Femur (tissue), 1 donor: ENCODE data around the gene MRRF.

ENCODE experiments used
- DNase-seq: peaks from one replicate; pipeline ENCODE4 v3.0.0-alpha.2; 2017

Gene MRRF

GRCh38 chr9:122333169-122333808 lies 68.6 kb downstream of the MRRF start:
- DNase-seq = no peak

DNA sequence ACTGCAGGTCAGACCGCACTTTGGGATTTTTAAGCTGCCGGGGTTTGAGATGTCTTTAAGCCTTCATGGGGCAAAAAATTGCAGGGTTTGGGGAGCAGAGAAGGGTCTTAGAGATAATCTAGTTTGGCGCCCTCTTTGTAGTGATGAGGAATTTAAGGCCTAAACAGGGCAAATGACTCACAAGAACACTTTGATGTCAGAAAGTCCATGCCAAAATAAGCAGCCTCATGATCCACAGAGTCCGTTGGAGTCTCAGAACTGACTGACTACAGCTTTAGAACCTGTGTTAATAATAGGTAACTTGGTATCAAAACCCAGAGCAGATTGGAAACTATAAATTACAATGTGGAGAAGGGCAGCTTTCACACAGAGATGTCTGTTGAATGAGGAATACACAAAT lies 70.2 kb downstream of the MRRF start:
- no peak for DNase-seq

DNA sequence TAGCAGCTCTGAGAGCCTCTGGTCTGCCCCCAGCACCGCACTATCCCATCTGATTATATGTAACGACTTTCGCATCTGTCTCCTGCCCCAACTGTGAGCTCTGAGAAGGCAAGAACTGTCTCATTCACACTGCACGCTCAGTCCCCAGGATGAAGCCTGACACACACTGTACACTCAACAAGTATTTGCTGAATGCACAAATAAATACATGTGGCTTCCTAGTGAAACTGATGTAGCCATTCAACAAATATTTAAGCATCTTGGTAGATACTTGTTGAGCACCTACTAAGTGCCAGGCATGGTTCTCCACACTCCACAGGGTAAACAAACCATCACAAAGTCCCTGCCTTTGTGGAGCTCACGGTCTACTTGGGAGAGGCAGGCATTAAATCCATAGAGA lies 71.5 kb downstream of the MRRF start:
- DNase-seq = no peak

GRCh38 chr9:122336866-122337555 lies 72.3 kb downstream of the MRRF start:
- DNase-seq = no peak

- no peak for DNase-seq
Measured at GRCh38 chr9:122337556-122337929, 72.9 kb downstream of the MRRF start.

GRCh38 chr9:122338536-122338935 lies 73.9 kb downstream of the MRRF start:
- no peak for DNase-seq

GRCh38 chr9:122338994-122339393 lies 74.3 kb downstream of the MRRF start:
- DNase-seq = no peak

GRCh38 chr9:122339579-122339978 lies 74.9 kb downstream of the MRRF start:
- no peak for DNase-seq

DNA sequence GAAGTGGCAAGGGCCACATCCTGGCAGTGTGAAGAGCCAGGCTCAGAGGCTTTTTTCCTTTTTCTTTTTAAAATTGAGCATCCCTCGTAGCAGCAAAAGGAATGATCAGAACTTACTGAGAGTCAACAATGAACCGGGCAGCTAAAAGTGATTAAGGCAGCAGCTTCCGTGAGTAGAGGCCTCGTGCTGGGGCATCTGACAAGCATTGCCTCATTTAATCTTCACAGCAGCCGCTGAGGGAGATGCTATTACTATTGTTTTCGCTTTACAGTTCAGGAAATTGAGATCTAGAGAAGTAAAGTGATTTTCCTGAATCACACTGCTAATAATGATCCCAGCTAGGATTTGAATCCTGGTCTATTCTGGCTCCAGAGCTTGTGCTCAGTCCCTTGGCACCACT lies 75.5 kb downstream of the MRRF start:
- no peak for DNase-seq

DNA sequence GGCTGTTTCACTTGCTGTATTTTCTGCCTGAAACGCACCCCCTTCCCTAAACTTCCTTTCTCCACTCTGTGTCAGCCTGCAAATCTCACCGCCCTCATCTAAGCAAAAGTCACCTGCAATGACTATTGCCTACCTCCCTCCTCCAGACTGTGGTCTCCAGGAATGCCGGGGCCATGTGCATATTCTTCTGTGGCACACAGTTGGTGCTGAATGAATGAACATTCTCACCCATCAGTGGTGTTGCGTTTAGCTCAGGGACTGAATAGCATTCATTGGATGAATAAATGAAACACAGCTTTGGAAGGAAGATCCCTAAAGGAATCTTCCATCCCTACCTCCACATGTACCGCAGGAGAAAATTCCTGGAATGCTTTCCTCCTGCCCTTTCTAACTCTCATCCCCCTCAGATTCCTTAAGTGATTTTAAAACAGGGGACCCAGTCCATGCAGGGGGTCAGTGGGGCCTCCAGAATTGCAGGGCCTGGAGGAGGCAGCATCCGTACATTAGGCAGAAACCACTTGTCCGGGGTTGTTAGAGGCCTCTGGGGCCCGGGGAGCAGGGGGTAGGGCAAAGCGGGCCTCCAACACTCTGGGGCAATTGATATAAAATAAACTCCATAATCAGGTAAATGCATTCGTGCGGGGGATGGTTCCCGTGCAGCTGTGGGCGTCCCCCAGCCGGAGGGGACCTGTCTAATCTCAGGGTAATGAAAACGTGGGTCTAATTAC lies 77.8 kb downstream of the MRRF start:
- no peak for DNase-seq

DNA sequence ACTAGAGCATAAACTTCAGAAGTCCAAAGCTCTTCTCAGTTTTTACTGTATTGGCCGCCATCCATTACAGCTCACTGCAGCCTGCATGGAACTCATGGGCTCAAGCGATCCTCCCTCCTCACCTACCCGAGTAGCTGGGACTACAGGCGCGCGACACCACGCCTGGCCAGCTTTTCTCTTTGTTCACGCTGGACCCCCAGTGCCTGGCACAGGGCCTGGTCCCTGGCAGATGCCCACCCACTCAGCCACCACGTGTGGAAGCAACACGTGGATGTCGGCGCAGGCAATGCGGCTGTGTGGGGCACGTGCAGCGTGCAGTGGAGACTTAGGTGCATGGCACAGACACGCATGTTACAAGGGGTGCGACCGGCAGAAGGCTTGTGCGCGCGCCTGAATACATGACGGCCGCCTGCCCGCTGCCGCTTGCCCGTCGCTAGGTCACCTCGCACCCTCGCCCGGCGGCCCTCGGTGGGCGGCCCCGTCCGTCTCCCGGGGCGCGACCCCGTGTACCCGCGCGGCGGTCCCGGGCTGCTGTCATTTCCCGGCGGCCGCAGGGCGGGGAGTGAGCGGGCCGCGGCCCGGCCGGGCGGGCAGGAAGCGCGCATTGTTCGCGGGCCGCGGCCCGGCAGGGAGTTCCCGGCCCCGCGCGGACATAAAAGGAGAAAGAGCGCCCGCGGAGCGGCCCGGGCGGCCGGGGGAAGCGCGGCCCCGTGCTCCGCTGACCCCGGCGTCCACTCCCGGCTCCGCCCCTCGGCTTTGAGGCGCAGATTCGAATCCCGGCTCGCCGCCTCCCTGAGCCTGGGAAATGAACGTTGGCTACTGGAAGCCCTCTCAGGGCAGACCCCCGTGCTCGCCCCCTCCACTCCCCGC lies 82.0 kb downstream of the MRRF start:
- DNase-seq = peak; percentile 50

- no peak for DNase-seq
Measured at GRCh38 chr9:122347348-122348287, 82.9 kb downstream of the MRRF start.

- no peak for DNase-seq
Measured at GRCh38 chr9:122348288-122348777, 83.7 kb downstream of the MRRF start.

GRCh38 chr9:122348791-122349190 lies 84.1 kb downstream of the MRRF start:
- no peak for DNase-seq

DNA sequence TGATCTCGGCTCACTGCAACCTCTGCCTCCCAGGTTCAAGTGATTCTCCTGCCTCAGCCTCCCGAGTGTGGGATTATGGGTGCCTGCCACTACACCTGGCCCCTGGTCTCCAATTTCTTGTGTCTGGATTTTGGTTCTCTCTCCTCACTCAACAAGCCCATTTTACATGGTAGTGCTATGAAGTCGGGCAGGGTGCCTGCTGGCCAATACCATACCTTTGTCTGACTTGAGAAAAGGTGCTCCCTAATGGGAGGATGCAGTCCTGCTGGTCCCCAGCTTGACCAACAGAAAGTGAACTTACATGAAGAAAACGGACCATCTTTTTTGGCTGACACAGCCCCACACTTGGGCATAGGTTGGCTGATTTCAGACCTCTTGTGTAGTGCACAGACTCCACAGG lies 84.5 kb downstream of the MRRF start:
- no peak for DNase-seq

GRCh38 chr9:122350577-122351355 lies 86.1 kb downstream of the MRRF start:
- DNase-seq = peak; percentile 90

GRCh38 chr9:122354536-122355199 lies 90.0 kb downstream of the MRRF start:
- no peak for DNase-seq

DNA sequence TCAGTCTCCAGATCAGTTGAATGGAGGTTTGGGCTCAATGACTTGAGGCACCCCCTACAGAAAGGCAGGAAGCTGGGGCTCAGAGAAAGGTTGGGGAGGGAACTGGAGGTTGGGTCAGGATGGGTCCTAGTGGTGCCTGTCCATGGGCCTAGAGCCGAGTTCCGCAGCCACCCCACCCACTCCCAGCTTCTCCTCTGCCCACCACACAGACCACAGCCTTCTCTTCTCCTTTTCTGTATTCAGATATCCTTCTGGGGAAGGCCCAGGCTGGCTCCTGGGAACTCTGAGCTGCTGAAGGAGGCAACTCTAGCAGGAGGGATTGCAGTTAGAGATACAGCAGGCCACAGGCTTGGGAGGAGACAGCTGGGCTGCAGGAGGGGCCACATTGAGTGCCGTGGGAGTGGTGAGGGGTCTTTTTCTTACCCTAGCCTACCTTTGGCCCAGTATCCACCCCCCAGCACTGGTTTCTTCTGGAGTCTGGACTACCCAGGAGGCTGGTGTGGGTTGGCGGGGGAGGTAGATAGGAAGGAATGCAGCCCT lies 90.7 kb downstream of the MRRF start:
- DNase-seq = no peak

DNA sequence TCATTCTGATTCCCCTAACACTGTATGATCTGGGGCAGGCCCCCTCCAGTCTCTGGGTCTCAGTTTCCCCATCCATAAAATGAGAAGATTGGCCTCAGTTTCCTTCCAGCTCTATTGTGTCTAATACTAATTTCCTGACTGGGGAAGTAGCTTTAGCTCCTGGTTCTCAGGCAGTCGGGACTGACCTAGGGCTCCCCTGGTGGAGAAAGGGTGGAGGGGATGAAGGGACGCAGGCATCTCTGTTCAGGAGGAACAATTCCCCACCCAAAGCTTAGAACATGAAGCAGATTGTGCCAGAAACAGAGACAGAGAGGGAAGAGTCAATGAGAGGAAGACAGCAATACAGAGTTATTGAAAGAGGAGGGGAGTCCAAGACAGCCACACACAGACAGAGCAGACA lies 91.9 kb downstream of the MRRF start:
- DNase-seq = no peak

DNA sequence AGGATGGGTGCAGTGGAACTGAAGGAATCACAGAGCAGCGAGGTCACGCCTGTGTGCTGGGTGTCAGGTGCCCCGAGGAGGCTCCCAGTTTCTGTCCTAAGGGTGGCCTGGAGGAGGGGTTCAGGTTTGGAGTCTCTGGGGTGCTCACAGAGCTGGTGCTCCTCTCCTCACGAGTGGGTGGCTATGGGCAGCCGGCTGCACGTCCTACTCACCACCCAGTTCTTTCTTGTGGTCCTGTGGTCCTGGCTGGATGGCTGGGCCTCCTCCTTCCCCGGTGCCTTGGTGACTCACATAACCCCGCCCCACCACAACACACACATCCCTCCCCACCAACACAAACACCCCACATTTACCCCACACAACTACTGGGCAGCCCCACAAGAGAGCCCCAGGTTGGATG lies 96.2 kb downstream of the MRRF start:
- DNase-seq = no peak
